OCI-M2 (cell line): ENCODE measurements around the gene TMEM238L.

Experiments
- DNase-seq: peaks from one replicate; lab custom pipeline; 2025; ENCODE audit not compliant: unreplicated experiment; lab: John Stamatoyannopoulos, UW

Gene TMEM238L

GRCh38 chr17:10748531-10749181 lies 55.2 kb downstream of the TMEM238L start:
- no peak for DNase-seq

GRCh38 chr17:10745231-10745630 lies 58.7 kb downstream of the TMEM238L start:
- DNase-seq: no peak
